ENCODE data around the gene KREMEN2. TPM values are rescaled to one million over a fixed set of nuclear protein-coding genes. Genes with fewer than 3 reads are reported as not detected.

The KREMEN2 gene
- total and polyA plus RNA-seq, 2 of the 13 experiments (the other 11 are each of a cell fraction or from before 2014, with no cell fraction given): 0.48 to 1.2 TPM

GRCh38 chr16:2980227-2981176 lies 16.4 kb downstream of the KREMEN2 start, which contains the start of gene PKMYT1 (continued):
- TF ChIP-seq MED1 (CRISPR knock-in tag; IDR thresholded peaks at IDR 0.05): peak; percentile 48; the same call in 1 of the 2 replicates
- TF ChIP-seq GMEB1 (CRISPR knock-in tag; IDR thresholded peaks at IDR 0.05; ENCODE audit: borderline replicate concordance): peak; percentile 94
- no peak for TF ChIP-seq ZNF121 (CRISPR knock-in tag; IDR thresholded peaks at IDR 0.05)
- TF ChIP-seq ZBTB7A (CRISPR knock-in tag; IDR thresholded peaks at IDR 0.05): peak; percentile 77; the same call in 1 of the 2 replicates
- TF ChIP-seq ZNF274 (CRISPR knock-in tag; IDR thresholded peaks at IDR 0.05): no peak; the same call in 1 of the 2 replicates
- TF ChIP-seq PREB (CRISPR knock-in tag; IDR thresholded peaks at IDR 0.05): no peak
- TF ChIP-seq FOXK1 (CRISPR knock-in tag; IDR thresholded peaks at IDR 0.05; ENCODE audit: borderline replicate concordance, low read depth): no peak
- TF ChIP-seq POLR2AphosphoS2 (IDR thresholded peaks at IDR 0.05; ENCODE audit: low read depth, low read length): no peak
- peak; percentile 66 for TF ChIP-seq RBM22 (optimal IDR thresholded peaks at IDR 0.05; ENCODE audit: low read length)
- TF ChIP-seq, protein P1, sequence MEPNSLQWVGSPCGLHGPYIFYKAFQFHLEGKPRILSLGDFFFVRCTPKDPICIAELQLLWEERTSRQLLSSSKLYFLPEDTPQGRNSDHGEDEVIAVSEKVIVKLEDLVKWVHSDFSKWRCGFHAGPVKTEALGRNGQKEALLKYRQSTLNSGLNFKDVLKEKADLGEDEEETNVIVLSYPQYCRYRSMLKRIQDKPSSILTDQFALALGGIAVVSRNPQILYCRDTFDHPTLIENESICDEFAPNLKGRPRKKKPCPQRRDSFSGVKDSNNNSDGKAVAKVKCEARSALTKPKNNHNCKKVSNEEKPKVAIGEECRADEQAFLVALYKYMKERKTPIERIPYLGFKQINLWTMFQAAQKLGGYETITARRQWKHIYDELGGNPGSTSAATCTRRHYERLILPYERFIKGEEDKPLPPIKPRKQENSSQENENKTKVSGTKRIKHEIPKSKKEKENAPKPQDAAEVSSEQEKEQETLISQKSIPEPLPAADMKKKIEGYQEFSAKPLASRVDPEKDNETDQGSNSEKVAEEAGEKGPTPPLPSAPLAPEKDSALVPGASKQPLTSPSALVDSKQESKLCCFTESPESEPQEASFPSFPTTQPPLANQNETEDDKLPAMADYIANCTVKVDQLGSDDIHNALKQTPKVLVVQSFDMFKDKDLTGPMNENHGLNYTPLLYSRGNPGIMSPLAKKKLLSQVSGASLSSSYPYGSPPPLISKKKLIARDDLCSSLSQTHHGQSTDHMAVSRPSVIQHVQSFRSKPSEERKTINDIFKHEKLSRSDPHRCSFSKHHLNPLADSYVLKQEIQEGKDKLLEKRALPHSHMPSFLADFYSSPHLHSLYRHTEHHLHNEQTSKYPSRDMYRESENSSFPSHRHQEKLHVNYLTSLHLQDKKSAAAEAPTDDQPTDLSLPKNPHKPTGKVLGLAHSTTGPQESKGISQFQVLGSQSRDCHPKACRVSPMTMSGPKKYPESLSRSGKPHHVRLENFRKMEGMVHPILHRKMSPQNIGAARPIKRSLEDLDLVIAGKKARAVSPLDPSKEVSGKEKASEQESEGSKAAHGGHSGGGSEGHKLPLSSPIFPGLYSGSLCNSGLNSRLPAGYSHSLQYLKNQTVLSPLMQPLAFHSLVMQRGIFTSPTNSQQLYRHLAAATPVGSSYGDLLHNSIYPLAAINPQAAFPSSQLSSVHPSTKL (CRISPR knock-in tag; IDR thresholded peaks at IDR 0.05): 0 out of 2 replicates have a peak, but pooled peaks have one; percentile 10
- no peak for TF ChIP-seq ZNF556 (CRISPR knock-in tag; IDR thresholded peaks at IDR 0.05; ENCODE audit: borderline replicate concordance)
- TF ChIP-seq EEA1 (CRISPR knock-in tag; IDR thresholded peaks at IDR 0.05; ENCODE audit: borderline replicate concordance): peak; percentile 58; the same call in 1 of the 2 replicates
- TF ChIP-seq ARNTL (CRISPR knock-in tag; IDR thresholded peaks at IDR 0.05): no peak
- TF ChIP-seq SIN3A (IDR thresholded peaks at IDR 0.05; ENCODE audit: borderline replicate concordance, low read depth, low read length): peak; percentile 83; the same call in 1 of the 2 replicates
- no peak for TF ChIP-seq HIVEP1 (CRISPR knock-in tag; IDR thresholded peaks at IDR 0.05)
- no peak for TF ChIP-seq HMGA1 (CRISPR knock-in tag; conservative IDR thresholded peaks at IDR 0.05)
- TF ChIP-seq, protein P2, sequence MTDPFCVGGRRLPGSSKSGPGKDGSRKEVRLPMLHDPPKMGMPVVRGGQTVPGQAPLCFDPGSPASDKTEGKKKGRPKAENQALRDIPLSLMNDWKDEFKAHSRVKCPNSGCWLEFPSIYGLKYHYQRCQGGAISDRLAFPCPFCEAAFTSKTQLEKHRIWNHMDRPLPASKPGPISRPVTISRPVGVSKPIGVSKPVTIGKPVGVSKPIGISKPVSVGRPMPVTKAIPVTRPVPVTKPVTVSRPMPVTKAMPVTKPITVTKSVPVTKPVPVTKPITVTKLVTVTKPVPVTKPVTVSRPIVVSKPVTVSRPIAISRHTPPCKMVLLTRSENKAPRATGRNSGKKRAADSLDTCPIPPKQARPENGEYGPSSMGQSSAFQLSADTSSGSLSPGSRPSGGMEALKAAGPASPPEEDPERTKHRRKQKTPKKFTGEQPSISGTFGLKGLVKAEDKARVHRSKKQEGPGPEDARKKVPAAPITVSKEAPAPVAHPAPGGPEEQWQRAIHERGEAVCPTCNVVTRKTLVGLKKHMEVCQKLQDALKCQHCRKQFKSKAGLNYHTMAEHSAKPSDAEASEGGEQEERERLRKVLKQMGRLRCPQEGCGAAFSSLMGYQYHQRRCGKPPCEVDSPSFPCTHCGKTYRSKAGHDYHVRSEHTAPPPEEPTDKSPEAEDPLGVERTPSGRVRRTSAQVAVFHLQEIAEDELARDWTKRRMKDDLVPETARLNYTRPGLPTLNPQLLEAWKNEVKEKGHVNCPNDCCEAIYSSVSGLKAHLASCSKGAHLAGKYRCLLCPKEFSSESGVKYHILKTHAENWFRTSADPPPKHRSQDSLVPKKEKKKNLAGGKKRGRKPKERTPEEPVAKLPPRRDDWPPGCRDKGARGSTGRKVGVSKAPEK (CRISPR knock-in tag; IDR thresholded peaks at IDR 0.05; ENCODE audit: borderline replicate concordance): no peak
- TF ChIP-seq SALL1 (CRISPR knock-in tag; IDR thresholded peaks at IDR 0.05): peak; percentile 87
- no peak for TF ChIP-seq ZIK1 (CRISPR knock-in tag; IDR thresholded peaks at IDR 0.05; ENCODE audit: borderline replicate concordance, low read depth)

Measured in HepG2 (cell line).